Thoracic aorta (tissue), 2 donors: ENCODE measurements around the gene ZDHHC14. TPM values are rescaled to one million over a fixed set of nuclear protein-coding genes. Genes with fewer than 3 reads are reported as not detected.
"Not testable (repeated sequence)": the region's sequence is repeated elsewhere in the genome, so short reads cannot be mapped to it uniquely, and the experiment has no call there.

Experiments
- ATAC-seq: fragments of 150-250 bp; one replicate; pipeline ENCODE4 v1.8.0; 2017; ENCODE audit warnings: low read depth; ENCODE audit not compliant: insufficient number of reproducible peaks, low FRiP score
- DNase-seq: peaks from one replicate; pipeline ENCODE4 v3.0.0-alpha.2; 2020; ENCODE audit warnings: low spot score
- H3K27ac ChIP-seq, 2 donors: fragments of 200-600 bp; sonication (generic); 1 replicate in 1 of 2; 2 replicates in 1 of 2; pipeline ENCODE4 v1.5.1; 2016; ENCODE audit warnings: mild to moderate bottlenecking in 2 of 2, moderate library complexity in 2 of 2
- H3K27me3 ChIP-seq: fragments of 200-600 bp; sonication (generic); replicated peaks from 2 replicates; pipeline ENCODE4 v1.6.0; 2016; ENCODE audit warnings: mild to moderate bottlenecking; ENCODE audit not compliant: insufficient read depth
- H3K36me3 ChIP-seq: fragments of 200-600 bp; sonication (generic); one replicate; pipeline ENCODE4 v1.5.1; 2016
- H3K4me1 ChIP-seq, 2 donors: fragments of 200-600 bp; sonication (generic); 1 replicate in 1 of 2; 2 replicates in 1 of 2; pipeline versions ENCODE4 v1.5.1 to v1.6.0; 2016; ENCODE audit warnings: low read depth in 2 of 2, mild to moderate bottlenecking in 1 of 2; ENCODE audit not compliant: control insufficient read depth in 1 of 2
- H3K4me3 ChIP-seq: fragments of 200-600 bp; sonication (generic); 2 replicates; pipeline ENCODE4 v1.5.1; 2016; ENCODE audit warnings: mild to moderate bottlenecking
- H3K9me3 ChIP-seq: fragments of 200-600 bp; sonication (generic); 2 replicates; pipeline ENCODE4 v1.5.1; 2016
- total RNA-seq, 2 donors: library from RNA; depleted of rRNA; stranded (reverse); fragments of >200 nt; gene quantifications; one replicate each; pipeline versions ENCODE4 v1.1.0 to v1.2.3, GENCODE V29; 2016
- TF ChIP-seq, protein P1 (sequence below): fragments of 200-600 bp; sonication (generic); IDR thresholded peaks from one replicate; pipeline ENCODE4 v1.5.1; 2019; ENCODE audit warnings: antibody characterized with exemption

The ZDHHC14 gene
- total RNA-seq, 2 donors from 2014 or later, result 20.0 to 31.1 TPM

DNA sequence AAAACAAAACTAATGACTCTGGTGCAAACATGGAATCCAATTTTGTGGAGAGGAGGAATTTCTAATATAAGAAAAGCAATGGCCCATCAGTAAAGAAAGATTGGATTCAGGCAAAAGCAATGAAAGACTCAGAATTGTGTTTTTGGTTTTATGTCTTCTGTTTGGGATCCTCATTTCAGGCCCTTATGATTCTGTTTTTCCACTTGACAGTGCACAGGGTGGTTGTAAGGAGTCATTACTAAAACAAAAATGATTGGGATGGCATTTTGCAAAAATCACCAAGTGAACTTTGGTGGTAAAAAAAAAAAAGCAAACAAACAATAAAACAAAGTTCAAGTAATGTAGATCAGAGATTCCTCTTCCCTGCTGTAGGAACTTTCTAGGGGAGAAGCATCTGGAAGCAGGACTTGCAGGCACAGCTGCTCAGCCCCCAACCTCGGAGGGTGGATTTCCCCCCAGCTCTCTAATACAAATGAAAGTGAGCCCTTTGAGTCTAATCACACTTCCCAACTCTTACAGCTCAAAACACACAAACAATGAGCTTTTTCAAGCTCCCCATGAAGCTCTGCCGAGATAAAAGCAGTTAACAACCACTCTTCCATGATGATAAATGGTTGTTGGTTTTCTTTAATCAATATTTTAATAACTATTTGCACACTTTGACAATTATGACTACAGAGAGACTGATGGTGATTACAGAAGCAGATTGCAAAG lies 177.7 kb downstream of the ZDHHC14 start:
- no peaks in the 10 kb centered on the region for H3K36me3 ChIP-seq
- TF ChIP-seq, protein P1, sequence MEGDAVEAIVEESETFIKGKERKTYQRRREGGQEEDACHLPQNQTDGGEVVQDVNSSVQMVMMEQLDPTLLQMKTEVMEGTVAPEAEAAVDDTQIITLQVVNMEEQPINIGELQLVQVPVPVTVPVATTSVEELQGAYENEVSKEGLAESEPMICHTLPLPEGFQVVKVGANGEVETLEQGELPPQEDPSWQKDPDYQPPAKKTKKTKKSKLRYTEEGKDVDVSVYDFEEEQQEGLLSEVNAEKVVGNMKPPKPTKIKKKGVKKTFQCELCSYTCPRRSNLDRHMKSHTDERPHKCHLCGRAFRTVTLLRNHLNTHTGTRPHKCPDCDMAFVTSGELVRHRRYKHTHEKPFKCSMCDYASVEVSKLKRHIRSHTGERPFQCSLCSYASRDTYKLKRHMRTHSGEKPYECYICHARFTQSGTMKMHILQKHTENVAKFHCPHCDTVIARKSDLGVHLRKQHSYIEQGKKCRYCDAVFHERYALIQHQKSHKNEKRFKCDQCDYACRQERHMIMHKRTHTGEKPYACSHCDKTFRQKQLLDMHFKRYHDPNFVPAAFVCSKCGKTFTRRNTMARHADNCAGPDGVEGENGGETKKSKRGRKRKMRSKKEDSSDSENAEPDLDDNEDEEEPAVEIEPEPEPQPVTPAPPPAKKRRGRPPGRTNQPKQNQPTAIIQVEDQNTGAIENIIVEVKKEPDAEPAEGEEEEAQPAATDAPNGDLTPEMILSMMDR, result no peak
- ATAC-seq, result no peak
- H3K27ac ChIP-seq, result no peak overlapping the region
- peaks cover 0 to 7% of the 10 kb centered on the region in 2 donors for H3K4me1 ChIP-seq
- no peak overlapping the region for H3K4me3 ChIP-seq
- no peaks in the 10 kb centered on the region for H3K27me3 ChIP-seq
- no peaks in the 10 kb centered on the region for H3K9me3 ChIP-seq
- DNase-seq, result no peak

DNA sequence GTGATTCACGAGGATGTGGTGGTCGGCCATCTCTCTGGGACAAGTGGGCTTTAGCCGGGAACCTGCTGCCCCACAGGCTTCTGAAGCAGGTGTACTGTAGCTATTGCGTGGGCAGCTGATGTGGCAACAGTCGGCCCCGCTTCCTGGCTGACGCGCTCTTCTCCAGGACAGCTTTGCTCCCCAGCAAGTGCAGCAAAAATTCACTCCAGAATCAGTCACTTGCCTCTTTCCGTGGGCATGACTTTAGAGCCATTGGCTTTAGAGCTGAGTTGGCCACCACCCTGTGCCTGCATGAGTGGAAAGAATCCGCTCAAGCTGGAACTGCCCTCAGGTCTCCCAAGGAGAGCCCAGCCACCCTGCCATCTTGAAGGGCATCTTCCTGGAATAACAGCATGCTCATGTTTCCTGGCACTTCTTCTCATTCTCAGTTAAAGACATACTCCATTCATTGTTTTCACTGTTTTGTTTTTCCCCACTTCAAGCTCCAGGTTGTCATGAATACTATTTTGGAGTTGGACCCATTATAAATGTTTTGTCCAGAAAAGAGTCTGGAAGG lies 178.3 kb downstream of the ZDHHC14 start:
- Histone ChIP-seq H3K4me1 (peaks cover 0 to 7% of the 10 kb centered on the region in 2 donors), H3K4me3 (no peak overlapping the region), H3K9me3 (no peaks in the 10 kb centered on the region), H3K27ac (no peak overlapping the region), H3K36me3 (no peaks in the 10 kb centered on the region), H3K27me3 (no peaks in the 10 kb centered on the region)
- ATAC-seq (no peak), DNase-seq (no peak)
- TF ChIP-seq, protein P1, result no peak

DNA sequence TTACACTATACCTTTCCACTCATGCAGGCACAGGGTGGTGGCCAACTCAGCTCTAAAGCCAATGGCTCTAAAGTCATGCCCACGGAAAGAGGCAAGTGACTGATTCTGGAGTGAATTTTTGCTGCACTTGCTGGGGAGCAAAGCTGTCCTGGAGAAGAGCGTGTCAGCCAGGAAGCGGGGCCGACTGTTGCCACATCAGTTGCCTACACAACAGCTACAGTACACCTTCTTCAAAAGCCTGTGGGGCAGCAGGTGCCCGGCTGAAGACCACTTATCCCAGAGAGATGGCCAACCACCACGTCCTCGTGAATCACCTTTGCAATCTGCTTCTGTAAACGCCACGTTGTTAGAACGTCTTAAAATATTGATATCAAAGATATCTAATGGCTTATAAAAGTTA lies 179.1 kb downstream of the ZDHHC14 start:
- not testable (repeated sequence) for ATAC-seq, H3K27ac ChIP-seq, H3K36me3 ChIP-seq, H3K9me3 ChIP-seq, DNase-seq, H3K4me3 ChIP-seq, H3K4me1 ChIP-seq, H3K27me3 ChIP-seq

DNA sequence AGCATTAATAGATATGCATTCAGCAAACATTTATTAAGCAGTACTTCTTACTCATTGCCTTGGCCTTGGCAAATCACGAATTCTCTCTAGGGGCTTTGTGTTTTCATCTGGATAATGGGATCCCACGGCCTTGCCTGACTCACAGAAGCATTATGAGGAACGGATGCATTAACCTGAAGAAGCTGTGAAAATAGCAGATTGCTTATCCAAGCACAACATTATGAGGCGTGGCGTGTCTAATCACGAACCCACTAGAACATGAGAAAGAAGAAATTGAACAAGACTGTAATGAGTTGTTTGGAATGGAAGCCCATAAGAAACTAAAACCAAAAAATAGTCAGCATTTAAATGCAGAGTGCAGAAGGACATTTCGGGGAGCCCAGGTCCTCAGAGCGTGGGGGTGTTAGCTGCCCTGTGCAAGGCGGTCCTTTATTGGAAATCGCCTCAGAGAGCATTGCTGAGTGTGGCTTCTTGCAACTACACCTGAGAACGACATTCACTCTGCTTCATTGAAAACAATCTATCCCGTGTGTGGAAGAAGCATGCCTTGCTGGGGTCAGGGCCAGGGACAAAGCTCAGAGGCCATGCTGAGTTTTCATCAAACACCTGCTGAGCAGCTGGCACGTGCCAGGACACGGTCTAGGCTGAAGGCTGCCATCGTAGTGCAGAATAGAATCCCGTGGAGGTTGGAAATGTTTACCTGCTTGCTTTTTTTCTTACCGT lies 179.9 kb downstream of the ZDHHC14 start:
- H3K4me1 ChIP-seq, result peaks cover 0 to 7% of the 10 kb centered on the region in 2 donors
- DNase-seq, result no peak
- no peaks in the 10 kb centered on the region for H3K36me3 ChIP-seq
- TF ChIP-seq, protein P1, result no peak
- H3K9me3 ChIP-seq, result no peaks in the 10 kb centered on the region
- no peak overlapping the region for H3K27ac ChIP-seq
- ATAC-seq, result no peak
- no peaks in the 10 kb centered on the region for H3K27me3 ChIP-seq
- H3K4me3 ChIP-seq, result no peak overlapping the region

DNA sequence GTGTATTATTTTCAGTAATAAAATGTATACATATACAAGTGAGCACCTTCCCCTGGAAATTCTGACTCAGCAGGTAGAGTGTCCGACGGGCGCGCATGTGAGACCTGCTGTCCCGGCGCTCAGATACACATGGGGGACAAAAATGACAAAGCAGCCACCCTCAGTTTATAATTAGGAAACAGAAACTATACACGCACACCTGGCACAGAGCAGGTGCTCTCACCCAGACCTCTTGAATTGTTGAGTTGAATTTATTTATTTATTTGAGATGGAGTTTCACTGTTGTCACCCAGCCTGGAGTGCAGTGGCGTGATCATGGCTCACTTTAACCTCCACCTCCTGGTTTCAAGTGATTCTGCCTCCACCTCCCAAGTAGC lies 180.4 kb downstream of the ZDHHC14 start:
- Histone ChIP-seq H3K4me3 (no peak overlapping the region), H3K36me3 (no peaks in the 10 kb centered on the region), H3K27ac (no peak overlapping the region), H3K4me1 (peaks cover 0 to 7% of the 10 kb centered on the region in 2 donors), H3K27me3 (no peaks in the 10 kb centered on the region), H3K9me3 (no peaks in the 10 kb centered on the region)
- no peak for ATAC-seq
- DNase-seq, result no peak
- TF ChIP-seq, protein P1, result no peak
